GM23338 (cell line): Measurements from ENCODE around the gene FGA. TPM values are rescaled to one million over a fixed set of nuclear protein-coding genes. Genes with fewer than 3 reads are reported as not detected.

Experiments used
- ATAC-seq: fragments of 200-7000 bp; cut with Tn5 transposase; 3 replicates; pipeline ENCODE4 v1.9.1; 2020
- DNase-seq: peaks from one replicate; pipeline ENCODE4 v3.0.0-alpha.2; 2015; ENCODE audit warnings: low spot score
- H2AFZ ChIP-seq: fragments of 200-600 bp; sonication (generic); 2 replicates; pipeline ENCODE4 v1.8.0; 2016; ENCODE audit warnings: antibody characterized with exemption, mild to moderate bottlenecking, moderate library complexity
- H3F3A ChIP-seq: fragments of 200-600 bp; sonication (generic); replicated peaks from 2 replicates; pipeline ENCODE4 v1.8.0; 2017; ENCODE audit warnings: antibody characterized with exemption, mixed run types, low read depth
- H3K27ac ChIP-seq: fragments of 200-600 bp; sonication (generic); 2 replicates; pipeline ENCODE4 v1.6.1; 2016; ENCODE audit warnings: low read depth
- H3K27me3 ChIP-seq: fragments of 200-600 bp; sonication (generic); 2 replicates; pipeline ENCODE4 v1.8.0; 2016; ENCODE audit warnings: mild to moderate bottlenecking, mixed run types, moderate library complexity; ENCODE audit not compliant: insufficient read depth
- H3K36me3 ChIP-seq: fragments of 200-600 bp; sonication (generic); 2 replicates; pipeline ENCODE4 v1.8.0; 2016; ENCODE audit warnings: mild to moderate bottlenecking; ENCODE audit not compliant: insufficient read depth
- H3K4me1 ChIP-seq: fragments of 200-600 bp; sonication (generic); 2 replicates; pipeline ENCODE4 v1.8.0; 2016; ENCODE audit warnings: mild to moderate bottlenecking, moderate library complexity; ENCODE audit not compliant: insufficient read depth
- H3K4me2 ChIP-seq: fragments of 200-600 bp; sonication (generic); 2 replicates; pipeline ENCODE4 v1.7.1; 2017; ENCODE audit warnings: mixed run types
- H3K4me3 ChIP-seq: fragments of 200-600 bp; sonication (generic); 2 replicates; pipeline ENCODE4 v1.6.1; 2016; ENCODE audit warnings: mixed run types
- H3K79me2 ChIP-seq: fragments of 200-600 bp; sonication (generic); replicated peaks from 2 replicates; pipeline ENCODE4 v1.8.0; 2017; ENCODE audit warnings: mild to moderate bottlenecking; ENCODE audit not compliant: insufficient read depth
- H3K9me2 ChIP-seq: fragments of 200-600 bp; sonication (generic); 2 replicates; pipeline ENCODE4 v1.8.0; 2017; ENCODE audit not compliant: insufficient read depth
- H4K20me1 ChIP-seq: fragments of 200-600 bp; sonication (generic); replicated peaks from 2 replicates; pipeline ENCODE4 v1.8.0; 2017; ENCODE audit warnings: mild to moderate bottlenecking; ENCODE audit not compliant: insufficient read depth
- H3K27ac Mint-ChIP-seq: 2 replicates; pipeline ENCODE4 v1.8.0; 2020; ENCODE audit warnings: inconsistent platforms, mild to moderate bottlenecking, moderate library complexity, mixed read lengths
- H3K27me3 Mint-ChIP-seq: 3 replicates; pipeline ENCODE4 v1.8.0; 2022; ENCODE audit warnings: low read depth, mild to moderate bottlenecking, moderate library complexity, mixed read lengths, inconsistent platforms; ENCODE audit not compliant: insufficient read depth, poor library complexity
- H3K36me3 Mint-ChIP-seq: 3 replicates; pipeline ENCODE4 v1.8.0; 2021; ENCODE audit warnings: low read depth, mild to moderate bottlenecking, inconsistent platforms, moderate library complexity, mixed read lengths
- H3K4me1 Mint-ChIP-seq: 3 replicates; pipeline ENCODE4 v1.8.0; 2020; ENCODE audit warnings: mild to moderate bottlenecking, inconsistent platforms, mixed read lengths
- H3K4me3 Mint-ChIP-seq: 3 replicates; pipeline ENCODE4 v1.8.0; 2021; ENCODE audit warnings: moderate library complexity, mild to moderate bottlenecking, inconsistent platforms, mixed read lengths
- H3K9me3 Mint-ChIP-seq: 3 replicates; pipeline ENCODE4 v1.8.0; 2020; ENCODE audit warnings: moderate library complexity, mild to moderate bottlenecking, inconsistent platforms, mixed read lengths
- CREB1 ChIP-seq: fragments of 250-450 bp; sonication (Bioruptor Pico); IDR thresholded peaks from 2 replicates; pipeline ENCODE4 v1.5.0; 2020; ENCODE audit warnings: low read depth, mild to moderate bottlenecking, moderate library complexity
- CTCF ChIP-seq, 2 experiments: fragments of 200-600 bp in 1 of 2; sonication (generic) in 1 of 2; conservative IDR thresholded peaks; 2 replicates each; pipeline versions ENCODE4 v1.5.1 to v1.6.1; 2016 to 2017; ENCODE audit warnings: antibody characterized with exemption in 2 of 2, low read depth in 2 of 2, mild to moderate bottlenecking in 2 of 2, moderate library complexity in 1 of 2
- ETS1 ChIP-seq: IDR thresholded peaks from 2 replicates; pipeline ENCODE4 v1.6.1; 2016; ENCODE audit warnings: antibody characterized with exemption
- EZH2 ChIP-seq: fragments of 200-600 bp; sonication (generic); IDR thresholded peaks from one replicate; pipeline ENCODE4 v1.8.0; 2017; ENCODE audit warnings: antibody characterized with exemption, mild to moderate bottlenecking, low read depth; ENCODE audit not compliant: unreplicated experiment
- EZH2phosphoT487 ChIP-seq: fragments of 200-600 bp; sonication (generic); IDR thresholded peaks from one replicate; pipeline ENCODE4 v1.8.1; 2018; ENCODE audit warnings: antibody characterized with exemption; ENCODE audit not compliant: unreplicated experiment
- JUNB ChIP-seq: IDR thresholded peaks from one replicate; pipeline ENCODE4 v1.6.1; 2016; ENCODE audit warnings: antibody characterized with exemption; ENCODE audit not compliant: unreplicated experiment
- NANOG ChIP-seq: IDR thresholded peaks from 2 replicates; pipeline ENCODE4 v1.6.1; 2016; ENCODE audit warnings: antibody characterized with exemption, borderline replicate concordance
- POLR2AphosphoS5 ChIP-seq: IDR thresholded peaks from 2 replicates; pipeline ENCODE4 v1.6.1; 2016; ENCODE audit warnings: antibody characterized with exemption, low read depth
- REST ChIP-seq: IDR thresholded peaks from one replicate; pipeline ENCODE4 v1.6.1; 2018; ENCODE audit warnings: antibody characterized with exemption; ENCODE audit not compliant: unreplicated experiment
- STAT1 ChIP-seq: IDR thresholded peaks from one replicate; pipeline ENCODE4 v1.6.1; 2016; ENCODE audit warnings: antibody characterized with exemption; ENCODE audit not compliant: unreplicated experiment
- ZNF114 ChIP-seq: fragments of 250-450 bp; sonication (Bioruptor Pico); IDR thresholded peaks from 2 replicates; pipeline ENCODE4 v1.5.0; 2020; ENCODE audit warnings: mild to moderate bottlenecking, moderate library complexity
- ZNF331 ChIP-seq: fragments of 250-450 bp; sonication (Bioruptor Pico); IDR thresholded peaks from 2 replicates; pipeline ENCODE4 v1.5.0; 2020; ENCODE audit warnings: low read depth, mild to moderate bottlenecking, moderate library complexity
- polyA plus RNA-seq: library from polyadenylated mRNA; unstranded; fragments of >200 nt; fragmentation: Nextera tagmentation; extraction: Ambion mirVana; gene quantifications from 2 replicates; pipeline ENCODE4 v1.2.1, GENCODE V29; 2016
- total RNA-seq: library from RNA; depleted of rRNA; stranded (reverse); fragments of >200 nt; shearing (Covaris generic); gene quantifications from 2 replicates; pipeline ENCODE4 v1.2.3, GENCODE V29; 2014
- TF ChIP-seq, protein P1 (sequence below): fragments of 250-450 bp; sonication (Bioruptor Pico); IDR thresholded peaks from 2 replicates; pipeline ENCODE4 v1.5.0; 2020; ENCODE audit warnings: mild to moderate bottlenecking, moderate library complexity

FGA gene
- total and polyA plus RNA-seq, 2 experiments from 2014 or later = not detected

DNA sequence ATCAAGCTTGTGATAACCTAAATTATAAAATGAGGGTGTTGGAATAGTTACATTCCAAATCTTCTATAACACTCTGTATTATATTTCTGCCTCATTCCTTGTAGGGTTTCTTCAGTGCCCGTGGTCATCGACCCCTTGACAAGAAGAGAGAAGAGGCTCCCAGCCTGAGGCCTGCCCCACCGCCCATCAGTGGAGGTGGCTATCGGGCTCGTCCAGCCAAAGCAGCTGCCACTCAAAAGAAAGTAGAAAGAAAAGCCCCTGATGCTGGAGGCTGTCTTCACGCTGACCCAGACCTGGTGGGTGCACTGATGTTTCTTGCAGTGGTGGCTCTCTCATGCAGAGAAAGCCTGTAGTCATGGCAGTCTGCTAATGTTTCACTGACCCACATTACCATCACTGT lies 24.8 kb downstream of the FGA start:
- no peak for ATAC-seq

More for the DNA sequence above, 24.8 kb downstream of the FGA start:
- H3K79me2 ChIP-seq = no peaks in the 10 kb centered on the region
- H3K4me1 ChIP-seq = peaks cover 6% of the 10 kb centered on the region; the same call in 1 of the 2 replicates
- H3K36me3 Mint-ChIP-seq = no peaks in the 10 kb centered on the region
- TF ChIP-seq STAT1 (no peak), EZH2phosphoT487 (no peak), CTCF (conservative IDR thresholded peaks at IDR 0.05; ENCODE audit: low read depth in 2 of 2) (no peak), CREB1 (no peak), JUNB (no peak), ZNF114 (CRISPR knock-in tag) (no peak), EZH2 (no peak), POLR2AphosphoS5 (no peak), ZNF331 (CRISPR knock-in tag) (no peak), REST (no peak), NANOG (no peak), ETS1 (no peak)
- TF ChIP-seq, protein P1, sequence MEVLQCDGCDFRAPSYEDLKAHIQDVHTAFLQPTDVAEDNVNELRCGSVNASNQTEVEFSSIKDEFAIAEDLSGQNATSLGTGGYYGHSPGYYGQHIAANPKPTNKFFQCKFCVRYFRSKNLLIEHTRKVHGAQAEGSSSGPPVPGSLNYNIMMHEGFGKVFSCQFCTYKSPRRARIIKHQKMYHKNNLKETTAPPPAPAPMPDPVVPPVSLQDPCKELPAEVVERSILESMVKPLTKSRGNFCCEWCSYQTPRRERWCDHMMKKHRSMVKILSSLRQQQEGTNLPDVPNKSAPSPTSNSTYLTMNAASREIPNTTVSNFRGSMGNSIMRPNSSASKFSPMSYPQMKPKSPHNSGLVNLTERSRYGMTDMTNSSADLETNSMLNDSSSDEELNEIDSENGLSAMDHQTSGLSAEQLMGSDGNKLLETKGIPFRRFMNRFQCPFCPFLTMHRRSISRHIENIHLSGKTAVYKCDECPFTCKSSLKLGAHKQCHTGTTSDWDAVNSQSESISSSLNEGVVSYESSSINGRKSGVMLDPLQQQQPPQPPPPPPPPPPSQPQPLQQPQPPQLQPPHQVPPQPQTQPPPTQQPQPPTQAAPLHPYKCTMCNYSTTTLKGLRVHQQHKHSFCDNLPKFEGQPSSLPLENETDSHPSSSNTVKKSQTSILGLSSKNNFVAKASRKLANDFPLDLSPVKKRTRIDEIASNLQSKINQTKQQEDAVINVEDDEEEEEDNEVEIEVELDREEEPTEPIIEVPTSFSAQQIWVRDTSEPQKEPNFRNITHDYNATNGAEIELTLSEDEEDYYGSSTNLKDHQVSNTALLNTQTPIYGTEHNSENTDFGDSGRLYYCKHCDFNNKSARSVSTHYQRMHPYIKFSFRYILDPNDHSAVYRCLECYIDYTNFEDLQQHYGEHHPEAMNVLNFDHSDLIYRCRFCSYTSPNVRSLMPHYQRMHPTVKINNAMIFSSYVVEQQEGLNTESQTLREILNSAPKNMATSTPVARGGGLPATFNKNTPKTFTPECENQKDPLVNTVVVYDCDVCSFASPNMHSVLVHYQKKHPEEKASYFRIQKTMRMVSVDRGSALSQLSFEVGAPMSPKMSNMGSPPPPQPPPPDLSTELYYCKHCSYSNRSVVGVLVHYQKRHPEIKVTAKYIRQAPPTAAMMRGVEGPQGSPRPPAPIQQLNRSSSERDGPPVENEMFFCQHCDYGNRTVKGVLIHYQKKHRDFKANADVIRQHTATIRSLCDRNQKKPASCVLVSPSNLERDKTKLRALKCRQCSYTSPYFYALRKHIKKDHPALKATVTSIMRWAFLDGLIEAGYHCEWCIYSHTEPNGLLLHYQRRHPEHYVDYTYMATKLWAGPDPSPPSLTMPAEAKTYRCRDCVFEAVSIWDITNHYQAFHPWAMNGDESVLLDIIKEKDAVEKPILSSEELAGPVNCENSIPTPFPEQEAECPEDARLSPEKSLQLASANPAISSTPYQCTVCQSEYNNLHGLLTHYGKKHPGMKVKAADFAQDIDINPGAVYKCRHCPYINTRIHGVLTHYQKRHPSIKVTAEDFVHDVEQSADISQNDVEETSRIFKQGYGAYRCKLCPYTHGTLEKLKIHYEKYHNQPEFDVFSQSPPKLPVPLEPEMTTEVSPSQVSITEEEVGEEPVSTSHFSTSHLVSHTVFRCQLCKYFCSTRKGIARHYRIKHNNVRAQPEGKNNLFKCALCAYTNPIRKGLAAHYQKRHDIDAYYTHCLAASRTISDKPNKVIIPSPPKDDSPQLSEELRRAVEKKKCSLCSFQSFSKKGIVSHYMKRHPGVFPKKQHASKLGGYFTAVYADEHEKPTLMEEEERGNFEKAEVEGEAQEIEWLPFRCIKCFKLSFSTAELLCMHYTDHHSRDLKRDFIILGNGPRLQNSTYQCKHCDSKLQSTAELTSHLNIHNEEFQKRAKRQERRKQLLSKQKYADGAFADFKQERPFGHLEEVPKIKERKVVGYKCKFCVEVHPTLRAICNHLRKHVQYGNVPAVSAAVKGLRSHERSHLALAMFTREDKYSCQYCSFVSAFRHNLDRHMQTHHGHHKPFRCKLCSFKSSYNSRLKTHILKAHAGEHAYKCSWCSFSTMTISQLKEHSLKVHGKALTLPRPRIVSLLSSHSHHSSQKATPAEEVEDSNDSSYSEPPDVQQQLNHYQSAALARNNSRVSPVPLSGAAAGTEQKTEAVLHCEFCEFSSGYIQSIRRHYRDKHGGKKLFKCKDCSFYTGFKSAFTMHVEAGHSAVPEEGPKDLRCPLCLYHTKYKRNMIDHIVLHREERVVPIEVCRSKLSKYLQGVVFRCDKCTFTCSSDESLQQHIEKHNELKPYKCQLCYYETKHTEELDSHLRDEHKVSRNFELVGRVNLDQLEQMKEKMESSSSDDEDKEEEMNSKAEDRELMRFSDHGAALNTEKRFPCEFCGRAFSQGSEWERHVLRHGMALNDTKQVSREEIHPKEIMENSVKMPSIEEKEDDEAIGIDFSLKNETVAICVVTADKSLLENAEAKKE = no peak
- no peaks in the 10 kb centered on the region for H3K27me3 Mint-ChIP-seq
- H3K27ac Mint-ChIP-seq = no peak overlapping the region
- no peak for DNase-seq
- no peaks in the 10 kb centered on the region for H4K20me1 ChIP-seq
- no peaks in the 10 kb centered on the region for H3F3A ChIP-seq
- H3K27me3 ChIP-seq = no peaks in the 10 kb centered on the region
- H3K27ac ChIP-seq = no peak overlapping the region
- peaks cover 10% of the 10 kb centered on the region; the same call in 2 of the 3 replicates for H3K4me1 Mint-ChIP-seq
- no peak overlapping the region for H3K4me2 ChIP-seq
- no peak overlapping the region for H2AFZ ChIP-seq
- no peak overlapping the region for H3K4me3 Mint-ChIP-seq
- no peaks in the 10 kb centered on the region for H3K9me2 ChIP-seq
- no peaks in the 10 kb centered on the region for H3K9me3 Mint-ChIP-seq
- no peak overlapping the region for H3K4me3 ChIP-seq
- no peaks in the 10 kb centered on the region for H3K36me3 ChIP-seq
